ENCODE measurements around the gene NR1I3.

Gene NR1I3

GRCh38 chr1:161193561-161194235, 44.3 kb downstream of the NR1I3 start:
- no peak for DNase-seq

- peak; percentile 64 to 67 for DNase-seq
Observed at GRCh38 chr1:161192476-161193465, 45.2 kb downstream of the NR1I3 start.

DNA sequence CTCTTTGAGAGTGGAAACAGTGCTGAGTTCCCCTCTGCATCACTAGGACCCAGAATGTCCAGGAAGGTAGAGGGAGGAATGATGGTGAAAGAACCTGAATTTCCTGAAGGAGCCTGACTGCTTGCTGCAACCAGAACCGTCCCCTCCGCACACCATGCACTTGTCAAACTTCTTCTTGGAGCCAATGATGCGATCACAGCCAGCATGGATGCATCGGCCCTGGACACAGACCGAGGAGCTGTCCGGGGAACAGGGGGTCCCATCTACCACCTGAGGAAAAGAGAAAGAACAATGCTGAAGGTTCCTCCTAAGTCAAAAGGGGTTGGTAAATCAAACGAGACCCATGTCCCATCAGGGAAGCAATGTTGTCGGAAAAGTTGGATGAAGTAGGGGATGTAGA, 46.0 kb downstream of the NR1I3 start:
- no peak for DNase-seq

DNA sequence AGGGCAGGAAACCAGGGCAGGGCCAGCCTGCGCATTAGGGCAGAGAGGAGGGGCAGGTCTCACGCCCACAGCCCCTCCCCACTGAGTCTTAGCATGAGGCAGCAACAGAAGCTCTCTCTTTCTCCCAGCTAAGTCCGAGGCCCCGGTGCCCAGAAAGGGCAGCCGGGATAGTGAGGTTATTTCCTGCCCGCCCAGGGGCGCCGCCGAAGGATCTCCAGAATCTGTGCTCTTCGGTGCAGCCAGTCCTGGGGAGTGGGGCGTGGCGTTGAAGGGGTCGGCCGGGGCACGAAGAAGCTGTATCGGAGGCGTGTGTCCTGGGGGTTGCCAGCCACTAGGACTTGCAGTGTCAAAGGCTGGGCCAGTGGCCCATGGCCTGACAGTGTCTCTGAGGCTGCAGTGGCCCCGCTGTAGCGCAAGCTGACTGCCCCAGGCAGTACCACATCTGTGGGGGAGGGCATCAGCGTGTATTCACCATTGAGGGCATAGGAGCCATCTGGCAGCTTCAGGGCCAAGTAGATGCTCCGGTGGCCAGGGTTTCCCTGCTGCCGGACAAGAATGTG, 47.0 kb downstream of the NR1I3 start:
- no peak for DNase-seq

GRCh38 chr1:161189036-161189435, 49.0 kb downstream of the NR1I3 start:
- DNase-seq = no peak

DNA sequence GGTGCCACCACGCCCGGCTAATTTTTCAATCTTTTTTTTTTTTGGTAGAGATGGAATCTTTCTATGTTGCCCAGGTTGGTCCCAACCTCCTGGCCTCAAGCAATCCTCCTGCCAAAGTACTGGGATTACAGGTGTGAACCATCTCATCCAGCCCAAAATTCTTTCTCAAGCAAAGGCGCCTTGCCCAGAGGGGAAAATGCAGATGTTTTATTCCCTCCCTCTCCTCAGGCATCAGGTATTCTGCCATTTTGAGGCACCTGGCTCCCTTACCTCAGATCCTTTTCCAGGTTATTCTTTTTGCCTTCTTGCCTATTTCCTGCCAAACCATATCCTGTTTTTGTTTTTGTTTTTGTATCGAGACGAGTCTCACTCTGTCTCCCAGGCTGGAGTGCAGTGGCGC, 49.6 kb downstream of the NR1I3 start:
- DNase-seq = no peak

DNA sequence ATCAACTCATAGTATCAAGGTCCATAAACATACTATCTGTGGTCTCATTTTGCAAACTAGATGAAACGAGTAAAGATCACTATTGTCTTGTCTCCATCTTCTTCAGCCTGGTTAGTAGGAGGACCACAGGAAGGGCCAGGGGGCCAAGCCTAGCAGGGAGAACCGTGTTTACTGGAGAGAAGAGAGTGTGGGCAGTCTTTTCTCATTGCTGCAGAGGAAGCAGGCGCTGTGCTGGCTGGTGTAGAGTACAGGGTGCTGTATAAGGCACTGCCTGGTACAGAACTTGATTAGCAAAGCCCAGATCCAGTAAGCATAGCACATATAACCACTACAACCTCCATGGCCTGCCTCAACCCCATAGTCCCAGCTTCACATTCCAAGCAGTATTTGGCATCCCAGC, 50.7 kb downstream of the NR1I3 start:
- DNase-seq = no peak

- DNase-seq = no peak
Observed at GRCh38 chr1:161185732-161186311, 52.2 kb downstream of the NR1I3 start.

DNA sequence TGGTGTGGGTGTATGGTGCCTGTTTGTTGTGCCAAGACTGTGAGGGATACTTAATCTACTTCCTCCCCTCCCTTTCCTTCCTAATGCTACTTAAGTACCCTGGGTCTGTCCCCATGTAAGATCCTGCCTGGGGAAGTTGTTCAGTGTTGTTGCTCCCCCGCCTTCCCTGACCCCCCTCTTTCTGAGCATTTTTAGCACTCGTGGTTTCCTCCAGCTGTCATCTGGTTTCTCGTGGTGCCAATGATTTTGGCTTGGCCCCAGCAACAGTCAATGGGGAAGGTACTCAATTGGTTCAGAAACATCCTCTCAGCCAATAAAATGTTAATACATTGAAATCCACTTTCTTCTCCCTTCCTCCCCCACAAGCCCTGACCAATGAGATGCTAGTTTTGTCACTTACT, 52.7 kb downstream of the NR1I3 start:
- DNase-seq = peak; percentile 61 to 63

- DNase-seq = peak; percentile 57 to 63
Observed at GRCh38 chr1:161182214-161182613, 55.8 kb downstream of the NR1I3 start.

DNA sequence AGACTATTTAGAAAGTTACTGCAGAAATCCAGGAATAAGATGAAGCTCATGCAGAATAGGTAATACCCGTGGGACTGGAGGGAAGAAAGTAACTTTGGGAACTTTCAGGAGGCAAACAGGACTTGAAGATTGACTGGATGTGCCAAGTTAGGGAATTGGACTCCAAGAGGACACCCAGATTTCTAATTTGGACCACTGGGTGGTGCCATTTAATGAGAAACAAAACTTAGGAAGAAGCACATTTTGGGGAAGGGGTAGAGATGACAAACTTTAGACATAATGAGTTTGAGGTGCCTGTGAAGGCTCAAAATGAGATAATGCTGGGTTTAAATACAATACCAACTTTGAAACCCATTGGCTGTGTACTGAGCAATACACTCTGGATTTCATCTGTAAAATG, 57.4 kb downstream of the NR1I3 start:
- no peak for DNase-seq

DNA sequence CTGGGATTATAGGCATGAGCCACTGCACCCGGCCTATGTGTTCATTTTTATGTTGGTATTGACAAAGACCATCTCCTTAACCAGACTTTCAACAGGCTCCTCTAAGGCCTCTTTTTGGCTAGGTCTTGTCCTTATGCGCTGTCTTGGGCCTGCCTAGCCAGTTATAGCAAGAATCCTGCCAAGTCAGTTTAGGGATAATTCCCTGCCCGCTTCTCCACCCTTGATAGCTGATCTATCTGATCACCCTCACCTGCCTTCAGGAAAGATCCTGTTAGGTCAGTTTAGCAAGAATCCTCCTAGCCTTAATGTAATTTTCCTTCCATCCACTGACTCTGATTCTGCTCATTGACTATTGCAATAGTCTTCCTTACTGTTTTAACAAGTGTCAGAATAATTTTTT, 58.3 kb downstream of the NR1I3 start:
- DNase-seq = no peak

Measured in activated CD4-positive, alpha-beta T cell treated with anti-CD3 and anti-CD28 coated beads for 4 hours (primary cell).